K562 (cell line): ENCODE measurements around the gene MTTP. TPM values are rescaled to one million over a fixed set of nuclear protein-coding genes. Genes with fewer than 3 reads are reported as not detected.

Experiments
- ATAC-seq: fragments of 200-7000 bp; cut with Tn5 transposase; 3 replicates; pipeline ENCODE4 v1.9.1; 2020; ENCODE audit warnings: moderate library complexity
- BruUV-seq: library from RNA; stranded (reverse); fragments of 400-500 nt; replicated peaks from 2 replicates; lab custom pipeline; 2021; lab: Mats Ljungman, UMichigan
- CTCF ChIA-PET: fragments of 300-600 bp; formaldehyde crosslinking; extraction: SDS; loops from one replicate; lab custom pipeline; 2021; ENCODE audit warnings: low intra/inter-chr PET ratio; lab: Yijun Ruan, JAX
- POLR2A ChIA-PET: fragments of 300-600, 350-650 bp; sonication (Branson Sonifier 250); formaldehyde crosslinking; extraction: SDS; loops from one replicate; lab custom pipeline; 2021; ENCODE audit warnings: antibody characterized with exemption, inconsistent platforms; lab: Yijun Ruan, JAX
- DNase-seq, 4 experiments: peaks; one replicate each; pipeline versions ENCODE4 v3.0.0 to v3.0.0-alpha.2; 2011 to 2018; ENCODE audit warnings: low spot score in 3 of 4, mixed read lengths in 3 of 4; ENCODE audit errors: extremely low read depth in 1 of 4
- FAIRE-seq: peaks from 2 replicates; lab custom pipeline; 2011; peaks lifted over from hg19 to GRCh38; lab: Jason Lieb, UNC
- H2AFZ ChIP-seq: 2 replicates; pipeline ENCODE4 v1.6.0; 2011; ENCODE audit warnings: low read depth, low read length, control low read depth, inconsistent platforms
- H3K27ac ChIP-seq: fragments of 200-600 bp; 3 replicates; pipeline ENCODE4 v1.8.0; 2011; ENCODE audit warnings: low read depth, mild to moderate bottlenecking, control low read depth, inconsistent platforms, low read length, moderate library complexity, mixed read lengths; ENCODE audit errors: extremely low read depth
- H3K27me3 ChIP-seq, 2 experiments: fragments of 300-600 bp in 1 of 2; 2 replicates in 1 of 2; 3 replicates in 1 of 2; pipeline versions ENCODE4 v1.6.0 to v1.8.0; 2011; ENCODE audit warnings: inconsistent platforms in 2 of 2, low read length in 2 of 2, mild to moderate bottlenecking in 1 of 2, mixed read lengths in 1 of 2, moderate library complexity in 1 of 2; ENCODE audit not compliant: control insufficient read depth in 2 of 2, insufficient read depth in 2 of 2
- H3K36me3 ChIP-seq: fragments of 300-600 bp; 3 replicates; pipeline ENCODE4 v1.8.0; 2011; ENCODE audit warnings: mild to moderate bottlenecking, low read length, inconsistent platforms; ENCODE audit not compliant: control insufficient read depth, insufficient read depth
- H3K4me1 ChIP-seq, 2 experiments: fragments of 200-600 bp in 1 of 2; replicated peaks in 1 of 2; 2 replicates in 1 of 2; 3 replicates in 1 of 2; pipeline versions ENCODE4 v1.5.1 to v1.8.0; 2011; ENCODE audit warnings: inconsistent platforms in 2 of 2, low read length in 2 of 2, mild to moderate bottlenecking in 1 of 2, mixed read lengths in 1 of 2, moderate library complexity in 1 of 2; ENCODE audit not compliant: control insufficient read depth in 2 of 2, insufficient read depth in 2 of 2
- H3K4me2 ChIP-seq: 2 replicates; pipeline ENCODE4 v1.6.1; 2011; ENCODE audit warnings: low read length, control low read depth, inconsistent platforms, mixed read lengths; ENCODE audit not compliant: insufficient read depth
- H3K4me3 ChIP-seq: fragments of 200-600 bp; sonication (generic), shearing (Covaris generic); 2 replicates; pipeline ENCODE4 v1.5.1; 2016; ENCODE audit warnings: control low read depth, inconsistent platforms
- H3K79me2 ChIP-seq: fragments of 200-600 bp; 3 replicates; pipeline ENCODE4 v1.8.0; 2011; ENCODE audit warnings: low read length, inconsistent platforms; ENCODE audit not compliant: control insufficient read depth, insufficient read depth
- H3K9ac ChIP-seq, 2 experiments: 2 replicates each; pipeline versions ENCODE4 v1.6.0 to v1.6.1; 2011; ENCODE audit warnings: low read depth in 2 of 2, low read length in 2 of 2, control low read depth in 1 of 2, inconsistent platforms in 1 of 2, mild to moderate bottlenecking in 1 of 2, mixed read lengths in 1 of 2; ENCODE audit not compliant: insufficient read depth in 1 of 2
- H3K9me1 ChIP-seq: one replicate; pipeline ENCODE4 v1.6.0; 2011; ENCODE audit warnings: inconsistent platforms, mild to moderate bottlenecking, low read length, moderate library complexity; ENCODE audit not compliant: control insufficient read depth, insufficient read depth
- H3K9me3 ChIP-seq: replicated peaks from 2 replicates; pipeline ENCODE4 v1.5.1; 2011; ENCODE audit warnings: low read depth, low read length, inconsistent platforms; ENCODE audit not compliant: control insufficient read depth, insufficient read depth
- H4K20me1 ChIP-seq: replicated peaks from 2 replicates; pipeline ENCODE4 v1.6.1; 2011; ENCODE audit warnings: low read length, inconsistent platforms, mixed read lengths; ENCODE audit not compliant: control insufficient read depth, insufficient read depth
- FUS ChIP-seq: fragments of 200-400 bp; formaldehyde crosslinking; optimal IDR thresholded peaks from 2 replicates; pipeline ENCODE3; 2017; ENCODE audit warnings: low read depth, low read length
- JUN ChIP-seq, 2 experiments: sonication (generic) in 1 of 2; formaldehyde crosslinking in 1 of 2; IDR thresholded peaks; 2 replicates each; pipeline versions ENCODE4 v1.6.1 to v1.8.0; 2012 to 2022; ENCODE audit warnings: borderline replicate concordance in 2 of 2, mild to moderate bottlenecking in 2 of 2, improper control_type of control experiment in 1 of 2, low read depth in 1 of 2, low read length in 1 of 2, missing genetic modification reagents in 1 of 2
- MXI1 ChIP-seq: IDR thresholded peaks from 2 replicates; pipeline ENCODE4 v1.6.1; 2011; ENCODE audit warnings: low read depth, mild to moderate bottlenecking, improper control_type of control experiment, low read length
- SP1 ChIP-seq: sonication (generic); formaldehyde crosslinking; IDR thresholded peaks from 2 replicates; pipeline ENCODE4 v1.8.1; 2022; ENCODE audit warnings: mild to moderate bottlenecking, missing genetic modification reagents
- ZNF77 ChIP-seq: fragments of 250-450 bp; sonication (Bioruptor Pico); IDR thresholded peaks from 2 replicates; pipeline ENCODE4 v1.5.0; 2020
- in situ Hi-C: fragments of 300-500 bp; cut with MboI; formaldehyde crosslinking; loops from 4 replicates; pipeline ENCODE4 v1.15.0; 2018; ENCODE audit warnings: inconsistent platforms, mixed read lengths
- intact Hi-C: fragments of 100-400 bp; cut with micrococcal nuclease; formaldehyde crosslinking; loops from 2 replicates; pipeline ENCODE4 v1.14.2; 2022
- polyA plus RNA-seq, 8 experiments: library from polyadenylated mRNA; depleted of rRNA in 4 of 8; stranded (reverse) in 5 of 8; unstranded in 3 of 8; fragments of >200 nt; fragmentation: Nextera tagmentation in 2 of 8; fragmentation: Illumina TruSeq in 1 of 8; extraction: Ambion mirVana in 2 of 8; extraction: Trizol in 1 of 8; gene quantifications; 2 replicates each; pipeline versions ENCODE4 v1.2.1 to v1.2.3, GENCODE V29; 2011 to 2014; ENCODE audit warnings: inconsistent platforms in 1 of 8, missing spikeins in 1 of 8
- total RNA-seq, 7 experiments: library from RNA; depleted of rRNA in 6 of 7; stranded (reverse); fragments of >200 nt in 6 of 7; fragmentation: Illumina TruSeq in 2 of 7; extraction: Trizol in 2 of 7; gene quantifications; 2 replicates each; pipeline versions ENCODE4 v1.2.1 to v1.2.3, GENCODE V29; 2011 to 2021; ENCODE audit warnings: low replicate concordance in 1 of 7
- TF ChIP-seq, protein P1 (sequence below): sonication (generic); formaldehyde crosslinking; IDR thresholded peaks from 2 replicates; pipeline ENCODE4 v1.8.0; 2023; ENCODE audit warnings: missing genetic modification reagents, mild to moderate bottlenecking, borderline replicate concordance

The MTTP gene
- total and polyA plus RNA-seq, 9 of the 15 experiments (the other 6 are each of a cell fraction or from before 2014, with no cell fraction given): 0.01 to 0.29 (median 0.04) TPM; not detected in 2

DNA sequence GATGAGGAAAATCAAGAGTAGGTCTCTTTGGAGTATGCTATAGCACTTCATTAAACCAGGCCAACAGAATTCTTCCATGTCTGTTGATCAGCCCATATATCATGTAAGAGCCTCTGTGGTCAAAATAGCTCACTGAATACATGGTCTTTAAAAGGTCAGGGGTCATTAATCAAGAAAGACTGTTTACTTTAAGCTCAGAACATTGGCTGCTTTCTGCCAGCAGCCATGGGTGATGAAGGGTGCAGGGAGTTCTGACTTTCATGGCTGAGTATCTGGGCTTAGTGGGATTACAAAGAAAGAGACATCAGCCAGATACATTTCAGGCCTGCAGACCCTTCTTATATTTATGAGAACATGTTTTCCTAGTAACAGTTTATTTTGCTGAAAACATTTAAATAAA, 90.1 kb downstream of the MTTP start:
- H4K20me1 ChIP-seq: no peaks in the 10 kb centered on the region
- FAIRE-seq: no peak
- H3K4me1 ChIP-seq: no peaks in the 10 kb centered on the region
- H3K4me3 ChIP-seq: no peak overlapping the region
- H3K27me3 ChIP-seq: peaks cover 7% of the 10 kb centered on the region in 2 experiments; a peak in 3 of 5 replicates
- H3K36me3 ChIP-seq: no peaks in the 10 kb centered on the region
- in situ Hi-C loops: no loop called here
- H3K9me1 ChIP-seq: no peaks in the 10 kb centered on the region
- no peaks in the 10 kb centered on the region for H3K79me2 ChIP-seq
- BruUV-seq: no TSS peak
- intact Hi-C loops: no loop called here
- no peak overlapping the region for H2AFZ ChIP-seq
- H3K9ac ChIP-seq: no peak overlapping the region
- H3K27ac ChIP-seq: no peak overlapping the region
- POLR2A ChIA-PET: no interaction called here
- CTCF ChIA-PET: no interaction called here
- DNase-seq: no peak
- TF ChIP-seq MXI1 (no peak), JUN (IDR thresholded peaks at IDR 0.05; ENCODE audit: borderline replicate concordance, low read depth, low read length) (no peak), JUN (CRISPR knock-in tag; IDR thresholded peaks at IDR 0.05; ENCODE audit: borderline replicate concordance) (no peak), FUS (no peak), SP1 (CRISPR knock-in tag) (no peak), ZNF77 (no peak)
- TF ChIP-seq, protein P1, sequence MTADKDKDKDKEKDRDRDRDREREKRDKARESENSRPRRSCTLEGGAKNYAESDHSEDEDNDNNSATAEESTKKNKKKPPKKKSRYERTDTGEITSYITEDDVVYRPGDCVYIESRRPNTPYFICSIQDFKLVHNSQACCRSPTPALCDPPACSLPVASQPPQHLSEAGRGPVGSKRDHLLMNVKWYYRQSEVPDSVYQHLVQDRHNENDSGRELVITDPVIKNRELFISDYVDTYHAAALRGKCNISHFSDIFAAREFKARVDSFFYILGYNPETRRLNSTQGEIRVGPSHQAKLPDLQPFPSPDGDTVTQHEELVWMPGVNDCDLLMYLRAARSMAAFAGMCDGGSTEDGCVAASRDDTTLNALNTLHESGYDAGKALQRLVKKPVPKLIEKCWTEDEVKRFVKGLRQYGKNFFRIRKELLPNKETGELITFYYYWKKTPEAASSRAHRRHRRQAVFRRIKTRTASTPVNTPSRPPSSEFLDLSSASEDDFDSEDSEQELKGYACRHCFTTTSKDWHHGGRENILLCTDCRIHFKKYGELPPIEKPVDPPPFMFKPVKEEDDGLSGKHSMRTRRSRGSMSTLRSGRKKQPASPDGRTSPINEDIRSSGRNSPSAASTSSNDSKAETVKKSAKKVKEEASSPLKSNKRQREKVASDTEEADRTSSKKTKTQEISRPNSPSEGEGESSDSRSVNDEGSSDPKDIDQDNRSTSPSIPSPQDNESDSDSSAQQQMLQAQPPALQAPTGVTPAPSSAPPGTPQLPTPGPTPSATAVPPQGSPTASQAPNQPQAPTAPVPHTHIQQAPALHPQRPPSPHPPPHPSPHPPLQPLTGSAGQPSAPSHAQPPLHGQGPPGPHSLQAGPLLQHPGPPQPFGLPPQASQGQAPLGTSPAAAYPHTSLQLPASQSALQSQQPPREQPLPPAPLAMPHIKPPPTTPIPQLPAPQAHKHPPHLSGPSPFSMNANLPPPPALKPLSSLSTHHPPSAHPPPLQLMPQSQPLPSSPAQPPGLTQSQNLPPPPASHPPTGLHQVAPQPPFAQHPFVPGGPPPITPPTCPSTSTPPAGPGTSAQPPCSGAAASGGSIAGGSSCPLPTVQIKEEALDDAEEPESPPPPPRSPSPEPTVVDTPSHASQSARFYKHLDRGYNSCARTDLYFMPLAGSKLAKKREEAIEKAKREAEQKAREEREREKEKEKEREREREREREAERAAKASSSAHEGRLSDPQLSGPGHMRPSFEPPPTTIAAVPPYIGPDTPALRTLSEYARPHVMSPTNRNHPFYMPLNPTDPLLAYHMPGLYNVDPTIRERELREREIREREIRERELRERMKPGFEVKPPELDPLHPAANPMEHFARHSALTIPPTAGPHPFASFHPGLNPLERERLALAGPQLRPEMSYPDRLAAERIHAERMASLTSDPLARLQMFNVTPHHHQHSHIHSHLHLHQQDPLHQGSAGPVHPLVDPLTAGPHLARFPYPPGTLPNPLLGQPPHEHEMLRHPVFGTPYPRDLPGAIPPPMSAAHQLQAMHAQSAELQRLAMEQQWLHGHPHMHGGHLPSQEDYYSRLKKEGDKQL: no peak
- TF ChIP-seq, all 486 proteins: peak for 0
- no peak for ATAC-seq
- Histone ChIP-seq H3K4me2 (no peak overlapping the region), H3K9me3 (no peaks in the 10 kb centered on the region)
